ENCODE data around the gene SLC1A7. TPM values are rescaled to one million over a fixed set of nuclear protein-coding genes. Genes with fewer than 3 reads are reported as not detected.

The SLC1A7 gene
- total and polyA plus RNA-seq, 2 of the 13 experiments (the other 11 are each of a cell fraction or from before 2014, with no cell fraction given) = 0.04 to 2.0 TPM

DNA sequence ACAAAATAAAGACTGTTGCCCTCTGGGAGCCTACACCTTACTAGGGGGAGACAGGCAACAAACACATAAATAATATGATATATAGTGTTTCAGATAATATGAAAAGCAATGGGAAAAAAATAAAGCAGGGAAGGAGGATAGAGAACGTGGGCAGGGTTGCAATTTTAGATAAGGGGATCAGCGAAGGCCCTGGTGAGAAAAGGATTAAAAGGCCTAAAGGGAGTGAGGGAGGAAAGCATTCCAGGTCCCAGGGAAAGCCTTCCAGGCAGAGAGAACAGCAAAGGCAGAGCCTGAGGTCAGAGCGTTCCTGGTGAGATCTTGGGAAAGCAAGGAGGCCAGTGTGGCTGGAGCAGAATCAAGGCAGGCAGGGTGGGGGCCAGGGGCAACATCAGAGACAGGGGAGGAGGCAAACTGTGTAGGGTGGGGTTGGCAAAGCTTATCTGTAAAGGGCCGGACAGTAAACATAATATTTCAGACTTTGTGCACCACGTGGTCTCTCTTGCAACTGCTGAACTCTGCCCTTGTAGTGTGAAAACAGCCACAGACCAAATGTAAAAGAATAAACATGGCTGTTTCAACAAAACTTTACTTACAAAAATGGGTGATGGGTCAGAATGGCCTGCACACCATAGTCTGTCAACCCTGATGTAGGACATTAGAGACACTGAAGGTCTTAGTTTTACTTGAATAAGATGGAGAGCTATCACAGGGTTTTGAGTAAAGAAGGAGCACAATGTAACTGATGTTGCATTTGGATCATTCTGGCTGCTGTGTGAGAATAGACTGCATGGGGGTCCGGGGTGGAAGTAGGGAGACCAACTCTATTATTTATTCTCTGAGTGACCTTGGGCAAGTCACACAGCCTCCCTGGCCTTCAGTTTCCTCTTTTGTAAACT, 40.9 kb upstream of the SLC1A7 start (continued):
- TF ChIP-seq, protein P1, sequence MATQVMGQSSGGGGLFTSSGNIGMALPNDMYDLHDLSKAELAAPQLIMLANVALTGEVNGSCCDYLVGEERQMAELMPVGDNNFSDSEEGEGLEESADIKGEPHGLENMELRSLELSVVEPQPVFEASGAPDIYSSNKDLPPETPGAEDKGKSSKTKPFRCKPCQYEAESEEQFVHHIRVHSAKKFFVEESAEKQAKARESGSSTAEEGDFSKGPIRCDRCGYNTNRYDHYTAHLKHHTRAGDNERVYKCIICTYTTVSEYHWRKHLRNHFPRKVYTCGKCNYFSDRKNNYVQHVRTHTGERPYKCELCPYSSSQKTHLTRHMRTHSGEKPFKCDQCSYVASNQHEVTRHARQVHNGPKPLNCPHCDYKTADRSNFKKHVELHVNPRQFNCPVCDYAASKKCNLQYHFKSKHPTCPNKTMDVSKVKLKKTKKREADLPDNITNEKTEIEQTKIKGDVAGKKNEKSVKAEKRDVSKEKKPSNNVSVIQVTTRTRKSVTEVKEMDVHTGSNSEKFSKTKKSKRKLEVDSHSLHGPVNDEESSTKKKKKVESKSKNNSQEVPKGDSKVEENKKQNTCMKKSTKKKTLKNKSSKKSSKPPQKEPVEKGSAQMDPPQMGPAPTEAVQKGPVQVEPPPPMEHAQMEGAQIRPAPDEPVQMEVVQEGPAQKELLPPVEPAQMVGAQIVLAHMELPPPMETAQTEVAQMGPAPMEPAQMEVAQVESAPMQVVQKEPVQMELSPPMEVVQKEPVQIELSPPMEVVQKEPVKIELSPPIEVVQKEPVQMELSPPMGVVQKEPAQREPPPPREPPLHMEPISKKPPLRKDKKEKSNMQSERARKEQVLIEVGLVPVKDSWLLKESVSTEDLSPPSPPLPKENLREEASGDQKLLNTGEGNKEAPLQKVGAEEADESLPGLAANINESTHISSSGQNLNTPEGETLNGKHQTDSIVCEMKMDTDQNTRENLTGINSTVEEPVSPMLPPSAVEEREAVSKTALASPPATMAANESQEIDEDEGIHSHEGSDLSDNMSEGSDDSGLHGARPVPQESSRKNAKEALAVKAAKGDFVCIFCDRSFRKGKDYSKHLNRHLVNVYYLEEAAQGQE (IDR thresholded peaks at IDR 0.05; ENCODE audit: borderline replicate concordance in 1 of 2, low read depth in 1 of 2, low read length in 2 of 2) = peak in 1 of 2 experiments; percentile 43; a peak in 1 of 4 replicates
- TF ChIP-seq ZNF891 (CRISPR knock-in tag; IDR thresholded peaks at IDR 0.05) (no peak), ELF1 (CRISPR knock-in tag; IDR thresholded peaks at IDR 0.05) (0 out of 2 replicates have a peak, but pooled peaks have one; percentile 18), ZNF841 (CRISPR knock-in tag; IDR thresholded peaks at IDR 0.05; ENCODE audit: borderline replicate concordance) (no peak), ZFP1 (CRISPR knock-in tag; IDR thresholded peaks at IDR 0.05) (peak; percentile 89; the same call in 1 of the 2 replicates), MBNL3 (CRISPR knock-in tag; conservative IDR thresholded peaks at IDR 0.05) (no peak), TCF7L2 (IDR thresholded peaks at IDR 0.05; ENCODE audit: low read depth, low read length) (peak; percentile 35; the same call in 1 of the 2 replicates), ZNF224 (CRISPR knock-in tag; IDR thresholded peaks at IDR 0.05) (no peak)
- TF ChIP-seq, protein P2, sequence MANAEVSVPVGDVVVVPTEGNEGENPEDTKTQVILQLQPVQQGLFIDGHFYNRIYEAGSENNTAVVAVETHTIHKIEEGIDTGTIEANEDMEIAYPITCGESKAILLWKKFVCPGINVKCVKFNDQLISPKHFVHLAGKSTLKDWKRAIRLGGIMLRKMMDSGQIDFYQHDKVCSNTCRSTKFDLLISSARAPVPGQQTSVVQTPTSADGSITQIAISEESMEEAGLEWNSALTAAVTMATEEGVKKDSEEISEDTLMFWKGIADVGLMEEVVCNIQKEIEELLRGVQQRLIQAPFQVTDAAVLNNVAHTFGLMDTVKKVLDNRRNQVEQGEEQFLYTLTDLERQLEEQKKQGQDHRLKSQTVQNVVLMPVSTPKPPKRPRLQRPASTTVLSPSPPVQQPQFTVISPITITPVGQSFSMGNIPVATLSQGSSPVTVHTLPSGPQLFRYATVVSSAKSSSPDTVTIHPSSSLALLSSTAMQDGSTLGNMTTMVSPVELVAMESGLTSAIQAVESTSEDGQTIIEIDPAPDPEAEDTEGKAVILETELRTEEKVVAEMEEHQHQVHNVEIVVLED (CRISPR knock-in tag; IDR thresholded peaks at IDR 0.05; ENCODE audit: borderline replicate concordance) = no peak
- TF ChIP-seq, protein P3, sequence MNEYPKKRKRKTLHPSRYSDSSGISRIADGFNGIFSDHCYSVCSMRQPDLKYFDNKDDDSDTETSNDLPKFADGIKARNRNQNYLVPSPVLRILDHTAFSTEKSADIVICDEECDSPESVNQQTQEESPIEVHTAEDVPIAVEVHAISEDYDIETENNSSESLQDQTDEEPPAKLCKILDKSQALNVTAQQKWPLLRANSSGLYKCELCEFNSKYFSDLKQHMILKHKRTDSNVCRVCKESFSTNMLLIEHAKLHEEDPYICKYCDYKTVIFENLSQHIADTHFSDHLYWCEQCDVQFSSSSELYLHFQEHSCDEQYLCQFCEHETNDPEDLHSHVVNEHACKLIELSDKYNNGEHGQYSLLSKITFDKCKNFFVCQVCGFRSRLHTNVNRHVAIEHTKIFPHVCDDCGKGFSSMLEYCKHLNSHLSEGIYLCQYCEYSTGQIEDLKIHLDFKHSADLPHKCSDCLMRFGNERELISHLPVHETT (CRISPR knock-in tag; conservative IDR thresholded peaks at IDR 0.05) = no peak
- TF ChIP-seq, protein P4, sequence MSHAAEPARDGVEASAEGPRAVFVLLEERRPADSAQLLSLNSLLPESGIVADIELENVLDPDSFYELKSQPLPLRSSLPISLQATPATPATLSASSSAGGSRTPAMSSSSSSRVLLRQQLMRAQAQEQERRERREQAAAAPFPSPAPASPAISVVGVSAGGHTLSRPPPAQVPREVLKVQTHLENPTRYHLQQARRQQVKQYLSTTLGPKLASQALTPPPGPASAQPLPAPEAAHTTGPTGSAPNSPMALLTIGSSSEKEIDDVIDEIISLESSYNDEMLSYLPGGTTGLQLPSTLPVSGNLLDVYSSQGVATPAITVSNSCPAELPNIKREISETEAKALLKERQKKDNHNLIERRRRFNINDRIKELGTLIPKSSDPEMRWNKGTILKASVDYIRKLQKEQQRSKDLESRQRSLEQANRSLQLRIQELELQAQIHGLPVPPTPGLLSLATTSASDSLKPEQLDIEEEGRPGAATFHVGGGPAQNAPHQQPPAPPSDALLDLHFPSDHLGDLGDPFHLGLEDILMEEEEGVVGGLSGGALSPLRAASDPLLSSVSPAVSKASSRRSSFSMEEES (CRISPR knock-in tag; IDR thresholded peaks at IDR 0.05) = peak; percentile 97
- TF ChIP-seq, protein P5, sequence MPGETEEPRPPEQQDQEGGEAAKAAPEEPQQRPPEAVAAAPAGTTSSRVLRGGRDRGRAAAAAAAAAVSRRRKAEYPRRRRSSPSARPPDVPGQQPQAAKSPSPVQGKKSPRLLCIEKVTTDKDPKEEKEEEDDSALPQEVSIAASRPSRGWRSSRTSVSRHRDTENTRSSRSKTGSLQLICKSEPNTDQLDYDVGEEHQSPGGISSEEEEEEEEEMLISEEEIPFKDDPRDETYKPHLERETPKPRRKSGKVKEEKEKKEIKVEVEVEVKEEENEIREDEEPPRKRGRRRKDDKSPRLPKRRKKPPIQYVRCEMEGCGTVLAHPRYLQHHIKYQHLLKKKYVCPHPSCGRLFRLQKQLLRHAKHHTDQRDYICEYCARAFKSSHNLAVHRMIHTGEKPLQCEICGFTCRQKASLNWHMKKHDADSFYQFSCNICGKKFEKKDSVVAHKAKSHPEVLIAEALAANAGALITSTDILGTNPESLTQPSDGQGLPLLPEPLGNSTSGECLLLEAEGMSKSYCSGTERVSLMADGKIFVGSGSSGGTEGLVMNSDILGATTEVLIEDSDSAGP (CRISPR knock-in tag; IDR thresholded peaks at IDR 0.05; ENCODE audit: borderline replicate concordance) = peak; percentile 56; the same call in 1 of the 2 replicates
- TF ChIP-seq, protein P6, sequence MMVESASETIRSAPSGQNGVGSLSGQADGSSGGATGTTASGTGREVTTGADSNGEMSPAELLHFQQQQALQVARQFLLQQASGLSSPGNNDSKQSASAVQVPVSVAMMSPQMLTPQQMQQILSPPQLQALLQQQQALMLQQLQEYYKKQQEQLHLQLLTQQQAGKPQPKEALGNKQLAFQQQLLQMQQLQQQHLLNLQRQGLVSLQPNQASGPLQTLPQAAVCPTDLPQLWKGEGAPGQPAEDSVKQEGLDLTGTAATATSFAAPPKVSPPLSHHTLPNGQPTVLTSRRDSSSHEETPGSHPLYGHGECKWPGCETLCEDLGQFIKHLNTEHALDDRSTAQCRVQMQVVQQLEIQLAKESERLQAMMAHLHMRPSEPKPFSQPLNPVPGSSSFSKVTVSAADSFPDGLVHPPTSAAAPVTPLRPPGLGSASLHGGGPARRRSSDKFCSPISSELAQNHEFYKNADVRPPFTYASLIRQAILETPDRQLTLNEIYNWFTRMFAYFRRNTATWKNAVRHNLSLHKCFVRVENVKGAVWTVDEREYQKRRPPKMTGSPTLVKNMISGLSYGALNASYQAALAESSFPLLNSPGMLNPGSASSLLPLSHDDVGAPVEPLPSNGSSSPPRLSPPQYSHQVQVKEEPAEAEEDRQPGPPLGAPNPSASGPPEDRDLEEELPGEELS (CRISPR knock-in tag; IDR thresholded peaks at IDR 0.05) = peak; percentile 98

Data from HepG2 (cell line).